Activated naive CD8-positive, alpha-beta T cell treated with anti-CD3 and anti-CD28 coated beads, Interleukin-2, amount 50 U/mL, for 16 hours (primary cell): ENCODE measurements around the gene TMEM100.

ENCODE experiments used
- DNase-seq: peaks from one replicate; pipeline ENCODE4 v3.0.0-alpha.2; 2020; ENCODE audit warnings: low read depth, low spot score

The TMEM100 gene, protein sequence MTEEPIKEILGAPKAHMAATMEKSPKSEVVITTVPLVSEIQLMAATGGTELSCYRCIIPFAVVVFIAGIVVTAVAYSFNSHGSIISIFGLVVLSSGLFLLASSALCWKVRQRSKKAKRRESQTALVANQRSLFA

DNA sequence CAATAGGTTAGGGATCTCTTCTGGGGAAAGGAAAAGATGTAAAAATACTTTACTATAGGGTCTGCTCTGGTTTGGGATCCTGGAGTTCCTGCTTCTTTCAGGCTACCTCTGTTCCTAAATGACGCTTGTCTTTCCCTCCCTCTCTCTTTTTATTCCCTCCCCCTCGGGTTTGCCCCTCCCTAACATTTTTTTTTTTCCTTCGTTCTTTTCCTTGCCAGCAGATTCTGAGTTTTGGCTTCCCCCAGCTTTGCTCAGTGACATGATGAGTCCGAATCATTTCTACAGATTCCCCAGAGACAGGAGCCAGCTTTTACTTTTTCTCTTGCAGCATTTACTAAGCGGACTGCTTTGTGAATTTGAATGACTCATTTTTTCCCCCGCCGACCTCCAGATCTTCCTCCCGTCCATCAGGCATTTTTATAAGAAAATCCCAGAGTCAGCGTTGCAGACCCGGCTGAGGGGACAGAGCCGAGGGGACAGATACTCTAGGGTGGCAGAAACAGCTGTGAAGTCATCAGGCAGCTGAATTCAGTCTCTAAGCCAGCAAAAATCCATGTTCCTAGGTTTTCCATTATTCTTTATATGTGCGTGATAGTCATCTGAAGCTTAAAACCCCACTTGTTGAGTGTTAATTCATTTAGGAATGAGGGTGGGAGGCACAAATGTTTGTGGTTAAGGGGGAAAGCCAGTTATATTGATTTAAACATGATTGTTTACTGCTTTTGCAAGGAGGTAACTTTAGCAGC, at the start of gene TMEM100:
Gene TMEM100 (minus strand): TSS at position 123 of the 746 bp plus-strand sequence. CDS start 1,794 bp downstream, outside the sequence.
- no peak for DNase-seq

DNA sequence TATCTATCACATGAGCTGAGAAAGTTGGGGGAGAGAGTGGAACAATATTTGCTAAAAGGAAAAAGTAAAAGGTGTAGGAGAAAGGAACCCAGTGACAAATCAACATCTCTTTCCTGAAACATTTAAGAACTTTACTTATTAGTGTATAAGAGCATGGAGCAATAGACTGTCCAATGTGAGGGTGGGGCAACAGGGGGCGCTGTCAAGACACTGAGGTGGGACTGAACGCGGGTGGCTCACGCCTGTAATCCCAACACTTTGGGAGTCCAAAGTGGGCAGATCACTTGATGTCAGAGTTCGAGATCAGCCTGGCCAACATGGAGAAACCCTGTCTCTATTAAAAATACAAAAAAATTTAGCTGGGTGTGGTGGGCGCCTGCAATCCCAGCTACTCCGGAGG, 49.4 kb upstream of the TMEM100 start:
- no peak for DNase-seq

DNA sequence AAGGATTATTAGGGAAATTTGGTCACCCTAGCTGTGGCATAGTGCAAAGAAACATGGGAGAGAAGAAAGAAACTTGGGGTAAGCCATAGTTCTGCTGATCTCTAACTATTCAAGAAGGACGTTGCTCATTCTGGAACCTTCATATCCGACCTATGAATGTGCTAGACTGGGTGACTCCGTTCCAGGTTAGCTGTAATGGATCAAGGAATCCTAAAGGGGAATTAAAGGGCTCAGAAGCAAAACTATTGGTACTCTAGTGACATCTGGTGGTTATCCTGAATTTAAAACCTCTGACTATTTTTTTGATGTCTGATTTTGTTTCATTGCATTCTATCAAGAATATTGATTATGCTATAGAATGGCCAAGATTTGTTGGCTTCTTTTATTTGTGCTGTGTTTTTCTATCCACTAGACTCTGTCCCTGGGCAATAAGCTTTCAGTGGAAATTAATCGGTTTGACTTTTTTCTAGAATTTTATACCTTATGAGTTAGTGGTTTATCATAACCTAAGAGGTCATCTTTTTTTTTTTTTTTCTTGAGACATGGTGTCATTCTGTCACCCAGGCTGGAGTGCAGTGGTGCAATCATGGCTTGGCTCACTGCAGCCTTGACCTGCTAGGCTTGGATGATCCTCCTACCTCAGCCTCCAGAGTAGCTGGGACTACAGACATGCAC, 47.7 kb upstream of the TMEM100 start:
- DNase-seq: no peak

DNA sequence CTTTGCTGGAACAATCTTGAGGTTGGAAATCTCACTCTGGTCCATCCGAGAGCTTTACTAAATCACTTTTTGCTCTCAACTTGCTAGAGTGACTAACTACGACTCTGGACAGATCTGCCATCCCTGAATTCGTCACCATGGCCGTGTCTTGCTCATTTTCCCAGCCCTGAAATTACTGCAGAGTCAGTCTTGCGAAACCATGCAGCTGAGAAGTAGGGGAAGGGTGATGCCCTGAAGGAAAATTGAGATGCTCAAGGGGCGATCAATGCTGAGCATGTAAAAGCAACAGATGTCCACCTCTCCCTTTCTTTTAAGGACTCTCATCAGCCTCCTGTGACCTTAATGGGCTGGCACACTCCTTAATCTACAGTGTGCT, 46.9 kb upstream of the TMEM100 start:
- DNase-seq: no peak

DNA sequence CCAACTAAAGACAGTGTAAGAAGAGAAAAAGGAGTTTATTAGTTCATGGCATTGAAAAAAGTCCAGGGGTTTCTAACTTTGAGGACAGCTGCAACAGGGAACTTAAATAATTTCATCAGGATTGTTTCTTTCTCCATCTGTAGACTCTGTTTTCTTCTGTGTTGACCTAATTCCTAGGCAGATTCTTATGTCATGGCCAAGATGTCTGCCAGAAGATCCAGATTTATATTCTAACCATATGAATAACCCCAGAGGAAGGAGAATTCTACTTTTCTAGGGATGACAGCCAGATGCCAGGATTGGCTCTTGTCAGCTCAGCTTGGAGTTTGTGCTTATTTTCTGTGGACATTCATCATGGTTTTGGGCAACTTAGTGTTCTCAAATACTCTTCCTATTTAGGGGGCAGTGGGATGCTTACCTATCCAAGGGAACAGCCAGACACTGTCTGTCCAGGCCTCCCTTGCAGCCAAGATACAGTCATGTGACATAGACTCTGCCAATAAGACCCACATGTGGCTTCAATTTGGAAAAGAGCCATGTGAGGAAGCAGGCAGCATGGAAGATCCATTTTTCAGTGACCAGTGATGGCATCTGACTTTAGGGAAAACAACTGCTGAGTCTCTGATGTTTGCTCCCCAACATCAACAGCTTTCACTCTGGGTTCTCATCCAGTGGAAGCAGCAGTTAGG, 46.4 kb upstream of the TMEM100 start:
- DNase-seq: no peak

DNA sequence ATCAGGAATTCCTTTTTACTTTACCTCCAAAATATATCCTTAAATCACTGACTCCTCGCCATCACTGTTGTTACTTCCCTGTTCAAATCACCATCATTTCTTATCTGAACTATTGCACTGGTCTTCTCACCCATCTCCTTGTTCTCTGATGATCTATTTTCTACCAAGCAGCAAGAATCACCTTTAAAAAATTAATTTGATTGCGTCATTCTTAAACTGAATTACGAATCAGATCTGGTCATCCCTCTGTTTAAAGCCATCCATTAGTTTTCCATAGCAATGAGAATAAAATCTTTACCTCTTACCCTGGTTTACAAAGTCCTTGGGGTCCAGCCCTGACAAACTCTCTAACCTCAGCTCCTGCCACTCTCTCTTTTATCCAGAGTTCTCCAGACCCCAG, 42.8 kb upstream of the TMEM100 start:
- DNase-seq: no peak

DNA sequence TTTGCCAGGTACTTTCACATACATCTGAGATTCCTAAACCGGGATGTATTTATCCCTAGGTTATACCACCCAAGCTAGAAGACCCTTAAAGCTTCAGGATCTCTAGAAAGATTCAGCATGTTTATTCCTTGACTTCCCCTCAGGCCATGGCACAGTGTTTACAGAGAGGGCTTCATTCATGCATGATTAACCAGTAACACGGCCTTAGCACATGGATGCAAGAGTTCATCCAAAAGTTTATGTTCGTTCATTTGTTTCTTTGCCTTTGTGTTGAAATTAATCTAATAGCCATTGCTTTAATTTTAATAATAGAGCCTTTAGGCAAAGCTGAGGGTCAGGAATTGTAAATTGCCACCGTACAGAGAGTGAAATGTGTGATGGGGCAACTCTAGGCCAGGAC, 41.9 kb upstream of the TMEM100 start:
- no peak for DNase-seq

DNA sequence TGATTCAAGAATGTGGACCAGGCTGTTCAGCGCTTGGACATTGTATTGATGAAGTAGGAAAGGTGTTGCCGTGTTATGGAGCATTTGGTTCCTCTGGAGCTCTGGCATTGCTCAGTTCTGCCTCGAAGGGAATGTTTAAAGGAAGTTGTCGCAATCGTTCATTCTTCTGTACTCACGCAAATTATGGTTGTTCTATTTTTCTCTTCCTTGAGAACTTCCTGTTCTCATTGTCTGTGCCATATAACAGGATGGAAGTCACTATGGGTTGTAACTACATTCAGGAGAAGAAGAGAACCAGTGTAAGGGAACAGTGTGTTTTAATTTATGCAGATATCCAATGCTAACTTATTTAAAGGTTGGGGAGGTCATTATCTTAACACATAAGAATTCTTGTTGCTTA, 41.2 kb upstream of the TMEM100 start:
- no peak for DNase-seq

DNA sequence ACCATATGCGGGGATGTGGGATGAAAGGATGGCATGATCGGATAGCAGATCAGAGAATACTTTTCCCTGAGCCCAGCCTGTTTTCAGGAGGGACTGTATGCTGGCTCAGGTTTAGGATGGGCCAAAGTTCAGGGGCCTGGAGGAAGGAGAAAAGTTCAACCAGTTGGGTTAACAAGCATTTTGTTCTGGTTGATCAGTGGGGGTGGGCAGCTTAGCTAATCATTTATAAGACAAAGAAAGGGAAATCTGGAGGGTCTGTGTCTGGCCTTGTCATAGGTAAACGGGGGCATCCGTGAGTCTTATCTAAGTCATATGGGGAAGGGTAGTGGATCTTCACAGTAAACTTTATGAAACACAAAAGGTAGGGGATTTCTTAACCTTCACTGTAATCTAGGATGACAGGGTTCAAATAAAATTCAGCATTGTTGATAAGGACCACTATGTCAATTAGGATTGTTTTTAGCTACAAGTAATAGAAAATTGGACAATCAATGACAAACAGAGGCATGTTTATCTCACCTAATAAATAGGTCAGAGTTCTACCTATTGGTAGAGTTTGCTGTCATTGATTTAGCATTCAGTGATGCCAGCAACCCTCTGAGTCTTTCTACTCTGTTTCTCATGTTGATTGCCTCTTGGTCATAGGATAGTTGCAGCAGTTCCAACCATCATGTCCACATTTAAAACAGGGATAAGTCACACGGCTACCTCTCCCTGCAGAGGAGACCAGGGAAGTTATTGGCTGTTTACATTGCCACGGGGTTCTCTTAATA, 39.6 kb upstream of the TMEM100 start:
- DNase-seq: no peak

DNA sequence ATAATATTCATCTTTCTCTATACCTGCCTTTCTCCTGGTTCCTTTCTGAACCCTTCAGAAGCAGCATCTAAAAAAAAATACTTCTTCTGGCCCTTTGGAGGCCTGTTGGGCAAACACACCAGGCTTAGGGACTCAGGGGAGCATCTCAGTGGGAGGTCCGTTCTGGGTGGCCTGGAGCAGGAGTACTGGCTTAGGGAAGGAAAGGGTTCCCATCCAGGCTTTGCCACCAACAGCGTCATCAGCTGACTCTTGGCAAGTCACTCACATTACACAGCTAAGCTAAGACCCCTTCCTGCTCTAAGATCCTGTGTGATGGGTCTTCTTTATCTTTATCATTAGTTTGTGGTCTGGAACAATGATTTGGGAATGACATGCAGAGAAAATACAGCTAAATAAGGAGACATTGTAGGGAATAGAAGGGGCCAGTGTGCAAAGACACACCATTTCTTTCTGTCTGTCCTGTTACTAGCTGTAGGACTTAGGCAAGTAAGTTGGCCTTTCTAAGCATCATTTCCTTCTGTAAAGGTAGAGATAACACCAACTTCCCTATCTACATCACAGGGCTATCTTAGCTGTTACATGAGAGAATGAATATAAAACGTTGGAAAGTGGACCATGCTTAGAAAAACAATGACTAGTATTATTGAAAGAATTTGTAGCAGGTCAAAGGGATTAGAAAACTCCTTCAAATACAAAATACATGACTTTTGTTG, 38.1 kb upstream of the TMEM100 start:
- DNase-seq: no peak

DNA sequence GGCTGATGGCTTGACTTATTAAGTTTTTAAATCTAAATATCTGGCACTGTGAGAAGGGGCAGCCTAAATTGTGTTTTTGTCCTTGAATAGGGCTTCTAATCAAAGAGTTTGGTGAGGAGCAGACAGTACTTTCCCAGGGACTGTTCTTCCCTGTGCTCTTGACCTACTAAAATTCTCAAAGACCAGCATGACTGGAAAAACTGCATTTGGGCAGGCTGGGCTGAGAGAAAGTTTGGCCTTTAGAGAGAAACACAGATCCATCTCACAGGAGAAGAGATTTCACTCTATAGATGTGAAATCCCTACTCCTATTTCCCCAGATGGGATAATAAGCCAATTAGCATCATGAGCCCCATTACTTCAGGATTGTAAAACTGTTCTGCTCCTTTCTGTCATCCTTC, 35.5 kb upstream of the TMEM100 start:
- no peak for DNase-seq

DNA sequence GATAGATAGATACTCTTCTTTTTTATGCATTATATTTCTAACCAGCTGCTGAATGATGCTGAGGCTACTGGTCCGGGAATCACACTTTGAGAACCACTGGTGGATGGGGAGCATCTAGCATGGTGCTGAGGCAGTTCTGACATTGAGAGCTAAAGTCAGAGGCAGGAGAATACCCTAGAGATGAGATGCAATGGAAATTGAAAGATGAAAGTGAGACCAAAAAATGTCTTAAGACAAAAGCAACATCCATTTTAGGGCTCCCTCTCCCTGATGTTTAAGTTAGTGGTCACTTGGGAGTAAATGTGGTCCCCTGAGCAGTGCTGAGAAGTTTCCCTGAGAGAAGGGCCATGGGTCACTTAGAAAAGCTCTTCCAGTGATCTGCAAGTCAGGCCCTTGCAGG, 35.0 kb upstream of the TMEM100 start:
- DNase-seq: no peak

DNA sequence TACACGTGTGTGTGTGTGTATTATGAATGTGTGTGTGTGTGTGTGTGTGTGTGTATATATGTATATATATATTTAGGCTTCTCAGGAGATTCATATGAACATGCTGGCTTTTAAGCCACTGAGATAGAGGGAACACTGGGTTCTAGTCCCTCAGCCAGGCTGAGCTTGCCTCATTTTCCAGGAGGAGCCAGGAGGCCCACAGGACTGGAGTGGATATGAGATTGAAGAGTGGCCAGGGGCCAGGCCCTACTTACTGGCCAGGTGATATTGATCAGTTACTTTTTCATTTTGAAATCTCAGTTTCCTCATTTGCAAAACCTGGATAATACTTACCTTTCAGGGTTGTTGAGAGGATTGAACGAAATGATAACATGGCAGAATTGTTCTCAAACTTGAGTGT, 34.0 kb upstream of the TMEM100 start:
- no peak for DNase-seq

DNA sequence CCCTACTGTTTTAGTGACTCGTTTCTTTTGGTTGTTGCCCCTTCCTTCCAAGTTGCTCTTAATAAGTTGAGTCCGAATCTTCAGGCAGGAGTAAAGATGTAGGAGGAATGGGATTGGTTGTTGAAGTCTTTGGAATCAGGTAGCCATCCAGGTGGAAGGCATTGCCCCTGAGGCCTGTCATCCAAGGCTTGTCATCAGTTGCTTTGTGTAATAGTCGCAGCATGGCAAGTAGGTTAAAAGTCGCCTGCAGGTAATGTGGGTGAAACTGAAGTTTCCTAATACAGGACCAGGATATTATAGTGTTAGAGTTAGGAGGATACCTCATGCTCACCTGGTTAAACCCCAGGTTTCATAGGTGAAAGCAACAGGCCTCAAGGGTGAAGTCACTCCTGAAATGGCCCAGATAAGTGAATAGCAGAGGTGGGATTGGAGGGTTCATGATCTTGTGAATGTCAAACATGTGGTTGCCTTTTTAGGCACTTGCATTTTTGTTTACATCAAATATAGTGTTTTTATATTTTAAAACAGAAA, 29.1 kb upstream of the TMEM100 start:
- DNase-seq: no peak

DNA sequence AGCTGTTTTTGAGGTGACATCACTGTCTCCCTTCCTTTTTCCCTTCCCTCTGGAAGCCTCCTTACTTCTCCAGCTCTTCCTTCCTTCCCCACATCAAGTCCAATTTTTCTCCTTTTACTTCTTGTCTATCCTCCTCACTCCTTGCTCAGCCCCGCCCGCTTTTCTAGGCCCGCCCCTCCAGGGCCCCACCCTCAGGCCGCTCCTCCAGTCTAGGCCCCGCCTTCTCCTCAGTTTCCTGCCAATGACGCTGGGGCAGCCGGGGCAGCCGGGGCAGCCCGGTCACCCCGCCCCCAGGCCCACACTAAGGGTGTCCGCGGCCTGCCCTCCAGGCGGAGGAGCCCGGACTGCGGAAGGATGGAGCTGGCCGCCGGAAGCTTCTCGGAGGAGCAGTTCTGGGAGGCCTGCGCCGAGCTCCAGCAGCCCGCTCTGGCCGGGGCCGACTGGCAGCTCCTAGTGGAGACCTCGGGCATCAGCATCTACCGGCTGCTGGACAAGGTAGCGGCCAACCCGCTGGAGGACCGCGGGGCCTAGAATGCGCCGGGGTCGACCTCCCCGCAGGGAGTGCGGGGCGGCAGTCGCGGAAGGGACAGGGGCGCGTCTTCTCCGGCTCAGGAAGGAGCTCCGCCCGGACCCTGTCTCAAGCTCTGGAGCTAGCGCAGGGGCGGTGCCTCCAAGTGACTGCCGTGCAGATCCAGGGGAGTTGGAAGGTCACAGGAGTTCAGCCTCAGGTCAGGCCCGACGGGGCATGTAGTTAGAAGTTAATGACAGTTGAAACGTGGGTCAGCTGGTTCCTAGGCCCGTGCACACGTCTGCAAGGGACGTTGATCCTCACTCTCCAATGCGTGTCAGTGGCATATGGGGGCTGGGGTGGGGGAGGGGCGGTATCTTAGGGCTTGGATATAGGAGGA, 28.3 kb upstream of the TMEM100 start, which contains the start of gene PCTP:
Gene PCTP (plus strand): TSS at position 302 of the 908 bp plus-strand sequence. CDS start 53 bp downstream, at position 355.
- DNase-seq: peak; percentile 77

DNA sequence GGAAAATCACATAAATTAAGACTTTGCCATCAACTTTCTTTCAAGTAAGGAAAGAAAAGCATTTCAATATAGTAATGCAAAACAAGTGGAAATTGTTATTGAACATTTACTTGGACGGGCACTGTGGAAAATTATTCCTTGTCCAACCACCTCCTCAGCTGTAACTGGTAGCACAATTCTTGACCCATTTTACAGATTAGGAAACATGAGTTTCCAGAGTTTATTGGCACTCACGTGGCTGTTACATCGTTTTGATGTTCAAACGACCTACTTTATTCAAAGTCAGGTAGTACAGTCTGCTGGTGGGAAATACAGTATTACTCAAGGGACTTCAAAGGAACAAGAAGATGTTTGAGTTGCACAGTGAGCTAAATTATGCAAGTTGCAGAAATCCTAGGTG, 27.3 kb upstream of the TMEM100 start:
- DNase-seq: no peak

DNA sequence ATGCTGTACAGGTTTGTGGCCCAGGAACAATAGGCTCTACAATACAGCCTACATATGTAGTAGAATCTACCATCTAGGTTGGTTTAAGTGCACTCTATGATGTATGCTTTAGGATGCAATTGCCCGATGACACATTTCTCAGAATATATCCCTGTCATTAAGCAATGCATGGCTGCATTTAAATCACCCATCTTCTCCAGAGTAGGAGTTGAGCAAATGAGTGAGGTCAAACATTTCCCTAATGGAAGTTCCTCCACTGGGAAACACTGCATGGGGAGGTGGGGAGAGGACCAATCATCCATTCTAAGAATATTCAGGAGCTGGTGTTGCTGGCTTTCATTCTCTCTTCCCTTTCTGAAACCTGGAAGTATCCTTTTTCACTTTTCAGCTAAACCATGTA, 26.2 kb upstream of the TMEM100 start:
- DNase-seq: no peak

DNA sequence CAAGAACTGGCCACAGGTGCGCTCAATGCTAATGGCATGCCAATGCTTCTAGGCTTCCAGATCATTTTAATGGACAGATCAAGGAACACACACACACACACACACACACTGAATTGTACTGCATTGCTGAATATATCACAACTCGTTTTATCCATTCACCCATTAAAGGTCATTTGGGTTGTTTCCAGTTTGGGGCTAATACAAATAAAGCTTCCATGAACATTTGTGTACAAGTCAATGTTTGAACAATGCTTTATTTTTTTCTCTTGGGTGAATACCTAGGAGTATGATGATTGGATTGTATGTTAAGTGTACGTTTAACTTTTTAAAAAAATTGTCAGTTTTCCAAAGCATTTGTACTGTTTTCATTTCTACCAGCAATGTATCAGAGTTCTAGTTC, 24.5 kb upstream of the TMEM100 start:
- DNase-seq: no peak

DNA sequence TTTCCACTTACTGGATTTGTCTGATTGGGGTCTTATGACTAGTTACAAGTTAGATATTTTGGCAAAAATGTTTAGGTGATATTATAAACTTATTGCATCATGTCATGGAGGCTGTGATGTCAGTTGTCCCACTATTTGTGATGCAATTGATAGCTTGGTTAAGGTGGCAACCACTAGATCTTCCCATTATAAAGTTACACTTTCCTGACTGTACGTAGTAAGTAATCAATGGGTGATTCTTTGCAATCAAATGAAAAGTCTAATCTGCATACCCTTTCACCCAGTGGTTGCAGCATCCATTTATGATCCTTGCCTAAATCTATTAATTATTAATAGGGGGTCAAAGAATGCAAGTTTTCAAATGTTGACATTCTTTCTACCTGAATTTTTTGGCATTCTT, 23.8 kb upstream of the TMEM100 start:
- no peak for DNase-seq

DNA sequence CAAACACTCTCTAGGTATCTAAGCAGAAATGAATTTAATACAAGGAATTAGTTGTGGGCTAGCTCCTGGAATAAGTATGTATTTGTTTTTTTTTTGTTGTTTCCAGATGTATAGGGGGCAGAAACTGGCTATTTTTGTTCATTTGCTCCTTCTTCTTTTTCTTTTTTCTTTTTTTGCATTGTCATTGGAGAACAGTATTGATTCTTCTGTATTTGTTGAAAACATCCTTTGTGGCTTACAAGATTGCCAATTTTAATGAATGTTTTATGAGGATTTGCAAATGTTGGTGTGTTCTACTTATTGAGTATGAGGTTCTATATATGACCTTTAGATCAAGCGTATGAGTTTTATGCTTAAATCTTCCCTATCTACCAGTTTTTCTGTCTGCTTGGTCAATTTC, 22.6 kb upstream of the TMEM100 start:
- no peak for DNase-seq
